Coronary artery (tissue), 2 donors: ENCODE measurements around the gene DHPS.
"Not testable (repeated sequence)": the region's sequence is repeated elsewhere in the genome, so short reads cannot be mapped to it uniquely, and the experiment has no call there.

Experiments used
- DNase-seq: peaks from one replicate; pipeline ENCODE4 v3.0.0-alpha.2; 2017; ENCODE audit warnings: low spot score
- H3K27ac ChIP-seq, 2 donors: fragments of 200-600 bp; sonication (generic); one replicate each; pipeline ENCODE4 v1.5.1; 2016 to 2019
- H3K4me3 ChIP-seq: fragments of 200-600 bp; sonication (generic); 2 replicates; pipeline ENCODE4 v1.5.1; 2016; ENCODE audit warnings: mild to moderate bottlenecking, moderate library complexity
- TF ChIP-seq, protein P1 (sequence below): fragments of 200-600 bp; sonication (generic); IDR thresholded peaks from one replicate; pipeline ENCODE4 v1.5.1; 2019; ENCODE audit warnings: antibody characterized with exemption

DHPS gene

DNA sequence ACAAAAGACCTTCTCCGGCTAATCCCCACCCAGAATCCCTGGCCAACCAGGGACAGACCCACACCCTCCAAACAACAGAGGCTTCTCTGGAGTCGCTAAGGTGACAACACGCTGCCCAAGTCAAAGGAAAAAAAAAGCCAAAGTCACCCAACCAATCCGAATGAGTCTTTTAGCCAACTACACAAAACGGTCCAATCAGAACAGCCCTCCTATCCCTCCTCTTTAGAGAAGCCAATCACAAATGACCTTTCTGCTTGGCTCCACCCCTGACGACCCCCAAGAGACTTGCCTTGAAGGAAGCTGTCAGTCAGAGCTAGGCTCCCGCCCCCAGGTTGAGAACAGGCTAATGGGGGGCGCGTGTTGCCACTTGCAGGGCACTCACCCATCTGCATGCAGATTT lies 21.4 kb upstream of the DHPS start:
- TF ChIP-seq, protein P1, sequence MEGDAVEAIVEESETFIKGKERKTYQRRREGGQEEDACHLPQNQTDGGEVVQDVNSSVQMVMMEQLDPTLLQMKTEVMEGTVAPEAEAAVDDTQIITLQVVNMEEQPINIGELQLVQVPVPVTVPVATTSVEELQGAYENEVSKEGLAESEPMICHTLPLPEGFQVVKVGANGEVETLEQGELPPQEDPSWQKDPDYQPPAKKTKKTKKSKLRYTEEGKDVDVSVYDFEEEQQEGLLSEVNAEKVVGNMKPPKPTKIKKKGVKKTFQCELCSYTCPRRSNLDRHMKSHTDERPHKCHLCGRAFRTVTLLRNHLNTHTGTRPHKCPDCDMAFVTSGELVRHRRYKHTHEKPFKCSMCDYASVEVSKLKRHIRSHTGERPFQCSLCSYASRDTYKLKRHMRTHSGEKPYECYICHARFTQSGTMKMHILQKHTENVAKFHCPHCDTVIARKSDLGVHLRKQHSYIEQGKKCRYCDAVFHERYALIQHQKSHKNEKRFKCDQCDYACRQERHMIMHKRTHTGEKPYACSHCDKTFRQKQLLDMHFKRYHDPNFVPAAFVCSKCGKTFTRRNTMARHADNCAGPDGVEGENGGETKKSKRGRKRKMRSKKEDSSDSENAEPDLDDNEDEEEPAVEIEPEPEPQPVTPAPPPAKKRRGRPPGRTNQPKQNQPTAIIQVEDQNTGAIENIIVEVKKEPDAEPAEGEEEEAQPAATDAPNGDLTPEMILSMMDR = no peak
- H3K27ac ChIP-seq = no peak overlapping the region
- no peak overlapping the region for H3K4me3 ChIP-seq
- DNase-seq = no peak

DNA sequence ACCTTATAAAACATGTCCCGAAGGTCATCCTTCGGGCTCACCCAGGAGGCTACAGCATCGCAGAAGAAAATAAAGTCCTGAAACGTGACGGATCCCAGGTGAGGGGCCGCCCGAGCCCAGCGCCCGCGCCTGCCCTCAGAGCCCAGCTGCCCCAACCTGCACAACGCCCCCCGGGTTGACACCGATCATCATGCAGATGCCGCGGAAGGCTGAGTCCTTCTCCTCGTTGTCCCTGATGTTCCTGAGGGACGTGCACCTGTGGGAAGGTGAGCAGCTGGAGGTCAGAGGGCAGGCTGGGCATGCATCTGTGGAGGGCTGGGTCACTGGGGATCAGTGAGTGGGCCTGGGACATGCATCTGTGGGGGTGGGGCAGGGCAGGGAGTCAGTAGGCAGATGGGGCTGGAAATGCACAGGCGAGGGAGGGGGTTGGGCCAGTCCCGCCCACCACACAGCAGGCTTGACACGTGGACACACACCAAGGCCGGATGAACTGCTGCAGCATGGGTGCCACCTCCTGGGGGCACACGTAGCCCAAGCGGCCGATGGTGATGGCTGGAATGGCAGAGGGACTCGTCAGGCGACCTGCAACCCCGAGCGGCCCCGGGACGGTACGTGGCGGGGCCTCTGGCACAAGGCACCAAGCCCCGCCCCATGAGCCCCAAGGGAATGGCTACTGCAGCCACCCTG lies 20.1 kb upstream of the DHPS start:
- H3K27ac ChIP-seq = no peak overlapping the region
- H3K4me3 ChIP-seq = no peak overlapping the region
- TF ChIP-seq, protein P1 = no peak
- DNase-seq = no peak

DNA sequence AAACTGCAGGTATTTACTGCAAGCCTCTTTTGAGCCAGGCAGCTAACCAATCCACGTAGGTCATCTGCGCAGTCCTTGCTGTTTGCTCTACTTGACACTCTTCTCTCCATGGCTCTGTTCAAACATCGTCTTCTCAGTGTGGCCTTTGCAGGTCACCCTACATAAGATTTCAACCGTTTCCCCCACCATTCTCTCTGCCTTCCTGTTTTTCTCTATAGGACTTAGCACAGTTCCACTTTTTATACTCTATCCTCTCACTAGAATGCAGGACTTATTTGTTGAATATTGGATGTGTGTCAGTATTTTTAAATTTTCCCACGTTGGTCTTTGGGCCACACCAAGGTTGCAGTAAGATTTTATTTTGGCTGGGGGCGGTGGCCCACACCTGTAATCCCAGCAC lies 16.5 kb upstream of the DHPS start:
- no peak for DNase-seq
- TF ChIP-seq, protein P1 = no peak
- Histone ChIP-seq H3K27ac (no peak overlapping the region), H3K4me3 (no peak overlapping the region)

DNA sequence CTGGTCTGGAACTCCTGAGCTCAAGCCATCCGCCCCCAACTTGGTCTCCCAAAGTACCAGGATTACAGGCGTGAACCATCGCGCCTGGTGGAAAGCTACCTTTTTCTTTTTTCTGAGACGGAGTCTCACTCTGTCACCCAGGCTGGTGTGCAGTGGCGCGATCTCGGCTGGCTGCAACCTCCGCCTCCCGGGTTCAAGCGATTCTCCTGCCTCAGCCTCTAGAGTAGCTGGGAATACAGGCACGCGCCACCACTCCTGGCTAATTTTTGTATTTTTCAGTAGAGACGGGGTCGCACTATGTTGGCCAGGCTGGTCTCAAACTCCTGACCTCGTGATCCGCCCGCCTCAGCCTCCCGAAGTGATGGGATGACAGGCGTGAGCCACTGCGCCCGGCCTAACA lies 15.7 kb upstream of the DHPS start:
- H3K4me3 ChIP-seq, DNase-seq, H3K27ac ChIP-seq: not testable (repeated sequence)

DNA sequence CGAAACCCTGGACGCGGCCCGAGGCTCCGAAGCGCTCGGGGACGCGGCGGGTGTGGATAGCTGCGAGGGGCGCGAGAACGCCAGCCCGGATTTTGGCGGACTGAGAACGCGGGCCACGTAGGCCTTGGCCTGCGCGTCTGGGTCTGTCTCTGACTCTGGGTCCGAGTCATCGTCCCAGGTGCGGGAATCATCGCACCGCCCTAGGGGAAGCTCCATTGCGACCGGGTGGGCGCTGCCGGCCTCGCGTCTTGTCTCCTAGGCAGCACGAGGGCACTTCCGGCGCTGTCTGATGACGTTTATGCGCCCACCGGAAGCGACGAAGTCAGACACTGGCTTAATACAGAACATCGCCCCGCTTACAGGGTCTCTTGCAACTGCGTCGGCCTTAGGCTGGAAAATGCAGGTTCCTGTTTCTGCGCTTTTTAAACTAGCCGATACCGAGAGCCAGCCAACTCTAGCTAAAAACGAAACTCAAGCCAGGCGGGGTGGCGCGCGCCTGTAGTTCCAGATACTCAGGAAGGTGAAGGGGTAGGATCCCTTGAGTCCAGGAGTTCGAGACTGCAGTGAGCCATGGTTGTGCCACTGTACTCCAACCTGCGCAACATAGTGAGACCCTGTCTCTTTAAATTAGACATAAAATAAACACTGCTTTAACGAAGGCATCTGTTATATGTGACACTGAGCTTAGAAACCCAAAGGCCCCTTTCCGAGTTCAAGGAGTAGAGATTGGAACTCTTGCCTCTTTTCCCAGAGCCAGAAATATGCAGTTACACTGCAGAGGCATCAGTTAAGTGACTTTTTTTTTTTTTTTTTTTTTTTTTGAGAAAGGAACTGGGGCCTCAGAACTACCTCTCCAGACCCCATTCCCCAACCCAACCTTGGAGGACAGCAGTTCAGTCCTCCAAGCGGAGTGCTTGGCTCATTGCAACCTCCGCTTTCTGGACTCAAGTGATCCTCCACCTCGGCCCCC lies 15.0 kb upstream of the DHPS start, which contains the start of gene FBXW9:
FBXW9 (minus strand) TSS at position 266 of the 970 bp plus-strand sequence; CDS start at position 216, 50 bp downstream.
- TF ChIP-seq, protein P1 = no peak
- Histone ChIP-seq H3K4me3 (peak within 1 kb of the TSS; percentile 73), H3K27ac (peak within 1 kb of the TSS in 1 of 2 donors; percentile 86)
- DNase-seq = peak; percentile 96

DNA sequence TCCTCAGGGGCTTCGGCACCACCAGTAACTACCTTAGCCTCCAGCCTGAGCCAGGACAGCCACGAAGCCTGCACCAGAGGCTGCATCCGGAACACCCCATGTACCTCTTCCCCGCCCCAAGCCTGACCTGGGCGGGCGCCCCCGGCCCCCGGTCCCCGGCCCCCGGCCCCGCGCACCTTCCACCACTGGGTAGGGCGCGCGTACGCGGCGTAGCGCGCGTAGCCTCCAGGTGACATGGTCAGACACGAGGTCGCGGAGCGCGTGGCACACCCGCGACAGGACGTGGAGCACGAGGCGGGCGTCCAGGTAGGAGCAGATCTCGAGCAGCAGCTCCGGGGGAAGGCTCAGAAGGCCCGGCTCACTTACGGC lies 14.3 kb upstream of the DHPS start:
- Histone ChIP-seq H3K4me3 (peak overlapping the region; percentile 73), H3K27ac (peak overlapping the region in 1 of 2 donors; percentile 86)
- TF ChIP-seq, protein P1 = no peak
- no peak for DNase-seq

DNA sequence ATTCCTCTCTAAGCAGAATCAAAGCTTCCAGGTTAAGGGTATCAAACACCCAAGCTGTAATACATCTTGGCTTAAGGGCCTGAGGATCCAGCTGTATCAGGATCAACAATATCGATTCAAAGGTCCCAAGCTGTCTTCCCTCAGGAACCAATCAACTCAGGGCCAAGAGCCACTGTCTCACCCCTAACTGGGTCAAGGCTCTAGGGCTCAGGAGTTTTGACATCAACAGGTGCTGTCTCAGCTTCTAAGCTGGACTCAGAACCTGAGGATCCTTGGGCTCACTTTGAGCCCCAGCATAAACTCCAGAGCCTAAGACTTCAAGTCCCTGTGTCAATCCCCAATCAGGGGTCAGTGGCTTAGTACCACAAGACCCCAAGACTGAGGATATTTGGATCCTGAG lies 13.8 kb upstream of the DHPS start:
- Histone ChIP-seq H3K4me3 (peak overlapping the region; percentile 73), H3K27ac (no peak overlapping the region)
- DNase-seq = no peak
- TF ChIP-seq, protein P1 = no peak
